ENCODE data around the gene CUL2. TPM values are rescaled to one million over a fixed set of nuclear protein-coding genes. Genes with fewer than 3 reads are reported as not detected.

Gene CUL2
- total and polyA plus RNA-seq, 11 donors, result 7.1 to 42.2 (median 31.6) TPM

GRCh38 chr10:35059481-35059880 is 30.7 kb downstream of the CUL2 start:
- intact Hi-C loops (cut with DNase I), result no loop called here
- Histone ChIP-seq H3K4me1 (peaks cover 0 to 14% (median 0%) of the 10 kb centered on the region in 12 donors), H3K36me3 (peaks cover 0 to 98% (median 74%) of the 10 kb centered on the region in 9 donors), H3K4me3 (no peak overlapping the region), H3K27me3 (no peaks in the 10 kb centered on the region), H3K9me3 (no peaks in the 10 kb centered on the region), H3K27ac (no peak overlapping the region)
- DNase-seq (no peak), ATAC-seq (no peak)
- TF ChIP-seq, protein P1, sequence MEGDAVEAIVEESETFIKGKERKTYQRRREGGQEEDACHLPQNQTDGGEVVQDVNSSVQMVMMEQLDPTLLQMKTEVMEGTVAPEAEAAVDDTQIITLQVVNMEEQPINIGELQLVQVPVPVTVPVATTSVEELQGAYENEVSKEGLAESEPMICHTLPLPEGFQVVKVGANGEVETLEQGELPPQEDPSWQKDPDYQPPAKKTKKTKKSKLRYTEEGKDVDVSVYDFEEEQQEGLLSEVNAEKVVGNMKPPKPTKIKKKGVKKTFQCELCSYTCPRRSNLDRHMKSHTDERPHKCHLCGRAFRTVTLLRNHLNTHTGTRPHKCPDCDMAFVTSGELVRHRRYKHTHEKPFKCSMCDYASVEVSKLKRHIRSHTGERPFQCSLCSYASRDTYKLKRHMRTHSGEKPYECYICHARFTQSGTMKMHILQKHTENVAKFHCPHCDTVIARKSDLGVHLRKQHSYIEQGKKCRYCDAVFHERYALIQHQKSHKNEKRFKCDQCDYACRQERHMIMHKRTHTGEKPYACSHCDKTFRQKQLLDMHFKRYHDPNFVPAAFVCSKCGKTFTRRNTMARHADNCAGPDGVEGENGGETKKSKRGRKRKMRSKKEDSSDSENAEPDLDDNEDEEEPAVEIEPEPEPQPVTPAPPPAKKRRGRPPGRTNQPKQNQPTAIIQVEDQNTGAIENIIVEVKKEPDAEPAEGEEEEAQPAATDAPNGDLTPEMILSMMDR (IDR thresholded peaks at IDR 0.05), result no peak
- no peak for TF ChIP-seq POLR2A (IDR thresholded peaks at IDR 0.05)

DNA sequence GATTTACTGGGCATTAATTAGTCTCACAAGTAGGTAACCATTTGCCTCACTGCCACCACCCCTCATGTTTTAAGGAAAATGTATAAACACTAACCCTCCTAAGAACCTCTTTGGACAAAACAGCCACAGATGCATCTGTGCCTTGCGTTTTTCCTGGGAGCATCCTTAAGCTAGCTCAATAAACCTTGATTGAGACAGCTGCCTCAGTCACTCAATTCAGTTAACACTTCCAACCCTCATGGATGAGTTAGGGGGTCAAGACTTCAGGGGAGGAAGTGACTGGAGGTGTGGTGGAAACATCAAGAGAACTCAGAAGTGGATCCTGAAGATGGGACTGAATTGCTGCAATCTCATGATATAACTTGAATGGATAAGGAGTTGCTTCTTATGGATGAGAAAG is 31.5 kb downstream of the CUL2 start:
- no peaks in the 10 kb centered on the region for H3K9me3 ChIP-seq
- H3K4me3 ChIP-seq, result no peak overlapping the region
- DNase-seq, result no peak
- H3K27ac ChIP-seq, result no peak overlapping the region
- H3K36me3 ChIP-seq, result peaks cover 0 to 98% (median 74%) of the 10 kb centered on the region in 9 donors
- ATAC-seq, result no peak
- 84 to 96% (median 95%) methylated on average over 1 of the region's 1 CpG for WGBS, 4 donors
- TF ChIP-seq POLR2A (IDR thresholded peaks at IDR 0.05), result no peak
- TF ChIP-seq, protein P1 (IDR thresholded peaks at IDR 0.05), result no peak
- intact Hi-C loops (cut with DNase I), result no loop called here
- H3K27me3 ChIP-seq, result no peaks in the 10 kb centered on the region
- H3K4me1 ChIP-seq, result peaks cover 0 to 14% (median 0%) of the 10 kb centered on the region in 12 donors

- WGBS, 4 donors, result 69 to 83% (median 79%) methylated on average over 6 of the region's 6 CpGs
- DNase-seq, result no peak
- Histone ChIP-seq H3K9me3 (no peaks in the 10 kb centered on the region), H3K36me3 (peaks cover 0 to 98% (median 74%) of the 10 kb centered on the region in 9 donors), H3K4me3 (no peak overlapping the region), H3K27me3 (no peaks in the 10 kb centered on the region), H3K27ac (no peak overlapping the region), H3K4me1 (peaks cover 0 to 14% (median 0%) of the 10 kb centered on the region in 12 donors)
- ATAC-seq, result no peak
- intact Hi-C loops (cut with DNase I), result no loop called here
- TF ChIP-seq, protein P1 (IDR thresholded peaks at IDR 0.05), result no peak
- TF ChIP-seq POLR2A (IDR thresholded peaks at IDR 0.05), result no peak
Measured at GRCh38 chr10:35058134-35058533, 32.0 kb downstream of the CUL2 start.

GRCh38 chr10:35056686-35057085 is 33.5 kb downstream of the CUL2 start:
- no peak overlapping the region for H3K4me3 ChIP-seq
- peaks cover 0 to 14% (median 0%) of the 10 kb centered on the region in 12 donors for H3K4me1 ChIP-seq
- peaks cover 0 to 98% (median 75%) of the 10 kb centered on the region in 9 donors for H3K36me3 ChIP-seq
- H3K27ac ChIP-seq, result no peak overlapping the region
- ATAC-seq (no peak), DNase-seq (no peak)
- 75 to 82% (median 79%) methylated on average over 5 of the region's 5 CpGs for WGBS, 4 donors
- intact Hi-C loops (cut with DNase I), result no loop called here
- TF ChIP-seq, protein P1 (IDR thresholded peaks at IDR 0.05), result no peak
- no peak for TF ChIP-seq POLR2A (IDR thresholded peaks at IDR 0.05)
- H3K9me3 ChIP-seq, result no peaks in the 10 kb centered on the region
- no peaks in the 10 kb centered on the region for H3K27me3 ChIP-seq
